Natural killer cell (primary cell): ENCODE results near the gene RLN3. TPM values are rescaled to one million over a fixed set of nuclear protein-coding genes. Genes with fewer than 3 reads are reported as not detected.

Experiments used
- ATAC-seq, 3 donors: fragments of 150-1000 bp in 2 of 3; fragments of 200-7000 bp in 1 of 3; cut with Tn5 transposase; 1 replicate in 1 of 3; 2 replicates in 2 of 3; pipeline ENCODE4 v1.10.0; 2021; ENCODE audit warnings: mild to moderate bottlenecking in 2 of 3, moderate library complexity in 2 of 3
- DNase-seq, 2 donors: peaks; one replicate each; pipeline versions ENCODE4 v3.0.0 to v3.0.0-alpha.2; 2013 to 2021; ENCODE audit warnings: mixed read lengths in 1 of 2
- H3K27ac ChIP-seq: one replicate; pipeline ENCODE4 v1.5.1; 2013; ENCODE audit warnings: mild to moderate bottlenecking, low read length
- H3K27me3 ChIP-seq: one replicate; pipeline ENCODE4 v1.6.1; 2013; ENCODE audit warnings: low read length; ENCODE audit not compliant: control insufficient read depth, insufficient read depth
- H3K36me3 ChIP-seq: one replicate; pipeline ENCODE4 v1.6.1; 2013; ENCODE audit warnings: low read length; ENCODE audit not compliant: control insufficient read depth, insufficient read depth
- H3K4me1 ChIP-seq: one replicate; pipeline ENCODE4 v1.6.1; 2013; ENCODE audit warnings: low read length; ENCODE audit not compliant: control insufficient read depth, insufficient read depth
- H3K4me3 ChIP-seq: one replicate; pipeline ENCODE4 v1.5.1; 2013; ENCODE audit warnings: low read length
- H3K9me3 ChIP-seq: one replicate; pipeline ENCODE4 v1.6.1; 2013; ENCODE audit warnings: low read length; ENCODE audit not compliant: control insufficient read depth, insufficient read depth
- H3K27ac Mint-ChIP-seq, 2 donors: one replicate each; pipeline ENCODE4 v1.8.0; 2022; ENCODE audit warnings: mild to moderate bottlenecking in 2 of 2, mixed read lengths in 2 of 2, moderate library complexity in 1 of 2
- H3K27me3 Mint-ChIP-seq, 2 donors: one replicate each; pipeline ENCODE4 v1.8.0; 2022; ENCODE audit warnings: low read depth in 2 of 2, mixed read lengths in 2 of 2
- H3K36me3 Mint-ChIP-seq: one replicate; pipeline ENCODE4 v1.8.0; 2022; ENCODE audit warnings: mixed read lengths
- H3K4me1 Mint-ChIP-seq, 2 donors: one replicate each; pipeline ENCODE4 v1.8.0; 2022; ENCODE audit warnings: mixed read lengths in 2 of 2
- H3K4me3 Mint-ChIP-seq: one replicate; pipeline ENCODE4 v1.8.0; 2022; ENCODE audit warnings: mild to moderate bottlenecking, moderate library complexity, mixed read lengths
- H3K9me3 Mint-ChIP-seq, 2 donors: one replicate each; pipeline ENCODE4 v1.8.0; 2022; ENCODE audit warnings: mixed read lengths in 2 of 2
- WGBS: methylation state at CpG from one replicate; pipeline ENCODE4 v1.1.7; 2013; ENCODE audit warnings: missing lambda C conversion rate; ENCODE audit not compliant: insufficient coverage; 5-methylcytosine and 5-hydroxymethylcytosine counted together
- intact Hi-C: fragments of 100-400 bp; cut with micrococcal nuclease; formaldehyde crosslinking; loops from one replicate; pipeline ENCODE4 v1.14.2; 2022
- total RNA-seq, 4 donors: library from RNA; stranded (reverse); fragments of 120-200 nt in 1 of 4; gene quantifications; one replicate each; pipeline versions ENCODE4 v1.2.3 to v1.2.4, GENCODE V29; 2013 to 2022
- TF ChIP-seq, protein P1 (sequence below): fragments of 200-600 bp; IDR thresholded peaks from one replicate; pipeline ENCODE4 v1.8.0; 2022; ENCODE audit warnings: antibody characterized with exemption

RLN3 gene
- total RNA-seq, 3 donors from 2014 or later (not counting 1 experiment from before 2014, with no cell fraction given), result not detected

DNA sequence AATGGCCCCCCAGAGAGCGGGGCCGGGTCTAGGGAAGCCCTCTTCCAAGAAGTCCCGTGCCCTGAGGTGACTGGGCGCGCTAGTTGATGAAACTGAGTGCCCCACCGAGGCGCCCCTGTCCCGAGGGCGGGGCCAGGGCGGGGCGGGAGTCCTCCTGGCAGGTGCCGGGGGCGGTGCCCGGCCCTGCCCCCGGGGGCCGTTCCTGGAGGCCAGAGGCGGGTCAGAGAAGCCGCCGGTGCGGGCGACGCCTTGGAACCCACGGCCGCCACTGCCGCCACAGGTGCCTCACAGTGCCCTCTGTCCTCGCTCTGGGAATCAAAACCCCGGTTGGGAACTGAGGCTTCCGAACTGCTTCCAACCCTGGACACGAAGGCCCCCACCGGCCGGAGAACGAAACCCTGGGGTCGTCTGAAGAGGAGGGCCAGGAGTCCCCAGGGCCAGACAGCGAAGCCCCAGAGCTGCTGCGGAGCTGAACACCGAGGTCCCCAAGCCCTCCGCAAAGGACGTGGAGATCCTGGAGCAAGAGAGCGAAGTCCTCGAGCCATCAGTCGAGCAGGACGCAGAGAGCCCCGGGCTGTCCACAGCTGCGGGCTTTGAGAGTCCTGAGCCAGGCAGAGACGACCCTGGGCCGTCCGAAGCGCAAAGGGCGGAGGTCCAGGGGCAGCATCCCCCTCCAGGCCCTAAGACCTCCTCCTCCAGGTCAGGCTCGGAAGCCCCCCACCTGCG, 44.8 kb downstream of the RLN3 start, which contains the start of gene MISP3:
MISP3 (plus strand) TSS at position 252 of the 726 bp plus-strand sequence. CDS start 524 bp downstream, outside the sequence.
- Histone ChIP-seq H3K36me3 (no peaks in the 10 kb centered on the region), H3K27me3 (peaks cover 6% of the 10 kb centered on the region), H3K27ac (peak within 1 kb of the TSS; percentile 51), H3K9me3 (no peaks in the 10 kb centered on the region), H3K4me1 (peaks cover 36% of the 10 kb centered on the region), H3K4me3 (peak within 1 kb of the TSS; percentile 61)
- peak in 1 of 3 donors; percentile 3 for ATAC-seq
- Mint-ChIP-seq H3K36me3 (no peaks in the 10 kb centered on the region), H3K27me3 (no peaks in the 10 kb centered on the region), H3K4me3 (peak within 1 kb of the TSS; percentile 98), H3K9me3 (no peaks in the 10 kb centered on the region), H3K27ac (peak within 1 kb of the TSS; percentile 86 to 98), H3K4me1 (peaks cover 15 to 25% of the 10 kb centered on the region in 2 donors)
- TF ChIP-seq, protein P1, sequence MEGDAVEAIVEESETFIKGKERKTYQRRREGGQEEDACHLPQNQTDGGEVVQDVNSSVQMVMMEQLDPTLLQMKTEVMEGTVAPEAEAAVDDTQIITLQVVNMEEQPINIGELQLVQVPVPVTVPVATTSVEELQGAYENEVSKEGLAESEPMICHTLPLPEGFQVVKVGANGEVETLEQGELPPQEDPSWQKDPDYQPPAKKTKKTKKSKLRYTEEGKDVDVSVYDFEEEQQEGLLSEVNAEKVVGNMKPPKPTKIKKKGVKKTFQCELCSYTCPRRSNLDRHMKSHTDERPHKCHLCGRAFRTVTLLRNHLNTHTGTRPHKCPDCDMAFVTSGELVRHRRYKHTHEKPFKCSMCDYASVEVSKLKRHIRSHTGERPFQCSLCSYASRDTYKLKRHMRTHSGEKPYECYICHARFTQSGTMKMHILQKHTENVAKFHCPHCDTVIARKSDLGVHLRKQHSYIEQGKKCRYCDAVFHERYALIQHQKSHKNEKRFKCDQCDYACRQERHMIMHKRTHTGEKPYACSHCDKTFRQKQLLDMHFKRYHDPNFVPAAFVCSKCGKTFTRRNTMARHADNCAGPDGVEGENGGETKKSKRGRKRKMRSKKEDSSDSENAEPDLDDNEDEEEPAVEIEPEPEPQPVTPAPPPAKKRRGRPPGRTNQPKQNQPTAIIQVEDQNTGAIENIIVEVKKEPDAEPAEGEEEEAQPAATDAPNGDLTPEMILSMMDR, result no peak
- peak in 1 of 2 donors; percentile 52 for DNase-seq
- WGBS, result under 1% methylated on average over 51 of the region's 51 CpGs
- intact Hi-C loops, result no loop called here

GRCh38 chr19:14073261-14073924, 45.4 kb downstream of the RLN3 start:
- DNase-seq (peak; percentile 83 to 90), ATAC-seq (peak; percentile 66 to 86 (median 75))
- Mint-ChIP-seq H3K4me1 (peaks cover 15 to 25% of the 10 kb centered on the region in 2 donors), H3K9me3 (no peaks in the 10 kb centered on the region), H3K27ac (peak overlapping the region; percentile 86 to 98), H3K4me3 (peak overlapping the region; percentile 98), H3K27me3 (no peaks in the 10 kb centered on the region), H3K36me3 (no peaks in the 10 kb centered on the region)
- Histone ChIP-seq H3K27ac (peak overlapping the region; percentile 51), H3K36me3 (no peaks in the 10 kb centered on the region), H3K4me3 (peak overlapping the region; percentile 61), H3K4me1 (peaks cover 36% of the 10 kb centered on the region), H3K27me3 (peaks cover 6% of the 10 kb centered on the region), H3K9me3 (no peaks in the 10 kb centered on the region)
- TF ChIP-seq, protein P1, result peak; percentile 42
- intact Hi-C loops, result no loop called here
- WGBS, result under 1% methylated on average over 106 of the region's 106 CpGs

GRCh38 chr19:14073925-14074838, 46.2 kb downstream of the RLN3 start:
- Mint-ChIP-seq H3K4me1 (peaks cover 15 to 25% of the 10 kb centered on the region in 2 donors), H3K27ac (peak overlapping the region; percentile 86 to 98), H3K4me3 (peak overlapping the region; percentile 98), H3K27me3 (no peaks in the 10 kb centered on the region), H3K9me3 (no peaks in the 10 kb centered on the region), H3K36me3 (no peaks in the 10 kb centered on the region)
- Histone ChIP-seq H3K4me1 (peaks cover 36% of the 10 kb centered on the region), H3K9me3 (no peaks in the 10 kb centered on the region), H3K36me3 (no peaks in the 10 kb centered on the region), H3K27ac (peak overlapping the region; percentile 51), H3K27me3 (peaks cover 6% of the 10 kb centered on the region), H3K4me3 (peak overlapping the region; percentile 61)
- ATAC-seq (peak; percentile 0 to 3 (median 2)), DNase-seq (peak; percentile 34 to 53)
- TF ChIP-seq, protein P1, result no peak
- 1% methylated on average over 44 of the region's 44 CpGs for WGBS
- intact Hi-C loops, result loop anchor here (1.0 to 2.0 kb wide), 2 partner anchors 25 to 194 kb away; no protein-coding TSS in a partner anchor
